LNCAP (cell line): ENCODE measurements around the gene ADGRA1.

ENCODE experiments used
- CTCF ChIP-seq: fragments of 450-650 bp; IDR thresholded peaks from 2 replicates; pipeline ENCODE4 v1.5.1; 2017; ENCODE audit warnings: mild to moderate bottlenecking

ADGRA1 gene

GRCh38 chr10:133162178-133162909, 74.6 kb downstream of the ADGRA1 start:
- no peak for TF ChIP-seq CTCF

- TF ChIP-seq CTCF: no peak
These were observed 75.5 kb downstream of the ADGRA1 start for GRCh38 chr10:133162910-133163856.

- TF ChIP-seq CTCF: no peak
These were observed 76.4 kb downstream of the ADGRA1 start for GRCh38 chr10:133163889-133164815.

- TF ChIP-seq CTCF: no peak
These were observed 77.3 kb downstream of the ADGRA1 start for GRCh38 chr10:133164816-133165555.

- TF ChIP-seq CTCF: no peak
These were observed 78.1 kb downstream of the ADGRA1 start for GRCh38 chr10:133165556-133166503.

GRCh38 chr10:133166504-133166827, 78.7 kb downstream of the ADGRA1 start:
- TF ChIP-seq CTCF: no peak
